Measurements from ENCODE around the gene SPATA17. TPM values are rescaled to one million over a fixed set of nuclear protein-coding genes. Genes with fewer than 3 reads are reported as not detected.

The SPATA17 gene
- total RNA-seq, 1 experiment from 2014 or later, result 4.5 TPM

- no peak overlapping the region for H3K4me3 Mint-ChIP-seq (ENCODE audit: unreplicated experiment)
- peaks cover 12% of the 10 kb centered on the region for H3K27me3 Mint-ChIP-seq (ENCODE audit: insufficient read depth, unreplicated experiment)
- H3K4me1 Mint-ChIP-seq (ENCODE audit: insufficient read depth, unreplicated experiment), result no peaks in the 10 kb centered on the region
- ChIA-PET POLR2A (no interaction called here), CTCF (interaction anchor here (0.6 kb wide), 1 partner anchor 120 kb away, joined by 4 read pairs; no protein-coding TSS in a partner anchor)
- TF ChIP-seq, protein P1, sequence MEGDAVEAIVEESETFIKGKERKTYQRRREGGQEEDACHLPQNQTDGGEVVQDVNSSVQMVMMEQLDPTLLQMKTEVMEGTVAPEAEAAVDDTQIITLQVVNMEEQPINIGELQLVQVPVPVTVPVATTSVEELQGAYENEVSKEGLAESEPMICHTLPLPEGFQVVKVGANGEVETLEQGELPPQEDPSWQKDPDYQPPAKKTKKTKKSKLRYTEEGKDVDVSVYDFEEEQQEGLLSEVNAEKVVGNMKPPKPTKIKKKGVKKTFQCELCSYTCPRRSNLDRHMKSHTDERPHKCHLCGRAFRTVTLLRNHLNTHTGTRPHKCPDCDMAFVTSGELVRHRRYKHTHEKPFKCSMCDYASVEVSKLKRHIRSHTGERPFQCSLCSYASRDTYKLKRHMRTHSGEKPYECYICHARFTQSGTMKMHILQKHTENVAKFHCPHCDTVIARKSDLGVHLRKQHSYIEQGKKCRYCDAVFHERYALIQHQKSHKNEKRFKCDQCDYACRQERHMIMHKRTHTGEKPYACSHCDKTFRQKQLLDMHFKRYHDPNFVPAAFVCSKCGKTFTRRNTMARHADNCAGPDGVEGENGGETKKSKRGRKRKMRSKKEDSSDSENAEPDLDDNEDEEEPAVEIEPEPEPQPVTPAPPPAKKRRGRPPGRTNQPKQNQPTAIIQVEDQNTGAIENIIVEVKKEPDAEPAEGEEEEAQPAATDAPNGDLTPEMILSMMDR (IDR thresholded peaks at IDR 0.05; ENCODE audit: unreplicated experiment), result no peak
- no peak for DNase-seq (ENCODE audit: unreplicated experiment)
- no peak overlapping the region for H3K27ac Mint-ChIP-seq (ENCODE audit: low read depth, unreplicated experiment)
- H3K36me3 Mint-ChIP-seq (ENCODE audit: insufficient read depth, unreplicated experiment), result no peaks in the 10 kb centered on the region
- intact Hi-C loops (cut with micrococcal nuclease), result no loop called here
- no TSS peak for BruUV-seq (replicated peaks)
- no peaks in the 10 kb centered on the region for H3K9me3 Mint-ChIP-seq (ENCODE audit: unreplicated experiment)
These were observed 215.6 kb downstream of the SPATA17 start for GRCh38 chr1:217846733-217847132.

DNA sequence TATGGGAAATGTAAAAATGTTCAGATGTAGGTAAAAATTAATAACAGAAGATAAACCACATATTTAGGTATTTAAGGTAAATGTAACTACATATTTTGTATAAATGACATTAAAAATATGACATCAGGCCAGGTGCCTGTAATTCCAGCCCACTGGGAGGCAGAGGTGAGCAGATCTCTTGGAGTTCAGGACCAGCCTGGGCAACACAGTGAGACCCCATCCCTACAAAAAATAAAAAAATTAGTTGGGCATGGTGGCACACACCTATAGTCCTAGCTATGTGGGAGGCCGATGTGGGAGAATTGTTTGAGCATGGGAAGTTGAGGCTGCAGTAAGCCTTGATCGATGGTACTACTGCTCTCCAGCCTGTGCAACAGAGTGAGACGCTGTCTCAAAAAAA is 216.5 kb downstream of the SPATA17 start:
- BruUV-seq (replicated peaks), result no TSS peak
- POLR2A ChIA-PET, result interaction anchor here (1.7 kb wide), 1 partner anchor 12 kb away, joined by 4 read pairs; no protein-coding TSS in a partner anchor
- Mint-ChIP-seq H3K36me3 (ENCODE audit: insufficient read depth, unreplicated experiment) (no peaks in the 10 kb centered on the region), H3K4me3 (ENCODE audit: unreplicated experiment) (no peak overlapping the region), H3K4me1 (ENCODE audit: insufficient read depth, unreplicated experiment) (no peaks in the 10 kb centered on the region), H3K27ac (ENCODE audit: low read depth, unreplicated experiment) (no peak overlapping the region), H3K27me3 (ENCODE audit: insufficient read depth, unreplicated experiment) (peaks cover 12% of the 10 kb centered on the region), H3K9me3 (ENCODE audit: unreplicated experiment) (no peaks in the 10 kb centered on the region)
- TF ChIP-seq, protein P1 (IDR thresholded peaks at IDR 0.05; ENCODE audit: unreplicated experiment), result no peak
- DNase-seq (ENCODE audit: unreplicated experiment), result no peak
- intact Hi-C loops (cut with micrococcal nuclease), result no loop called here
- CTCF ChIA-PET, result no interaction called here

- Mint-ChIP-seq H3K36me3 (ENCODE audit: insufficient read depth, unreplicated experiment) (no peaks in the 10 kb centered on the region), H3K4me3 (ENCODE audit: unreplicated experiment) (no peak overlapping the region), H3K27ac (ENCODE audit: low read depth, unreplicated experiment) (no peak overlapping the region), H3K9me3 (ENCODE audit: unreplicated experiment) (peaks cover 19% of the 10 kb centered on the region), H3K27me3 (ENCODE audit: insufficient read depth, unreplicated experiment) (no peaks in the 10 kb centered on the region), H3K4me1 (ENCODE audit: insufficient read depth, unreplicated experiment) (no peaks in the 10 kb centered on the region)
- ChIA-PET POLR2A (interaction anchor here (0.8 kb wide), 1 partner anchor 8 kb away, joined by 3 read pairs; no protein-coding TSS in a partner anchor), CTCF (interaction anchor here (0.6 to 1.1 kb wide), 3 partner anchors 46 to 355 kb away, joined by 3 to 4 read pairs (median 4); no protein-coding TSS in a partner anchor)
- intact Hi-C loops (cut with micrococcal nuclease), result no loop called here
- no peak for DNase-seq (ENCODE audit: unreplicated experiment)
- BruUV-seq (replicated peaks), result no TSS peak
- TF ChIP-seq, protein P1 (IDR thresholded peaks at IDR 0.05; ENCODE audit: unreplicated experiment), result no peak
These were observed 225.3 kb downstream of the SPATA17 start for GRCh38 chr1:217856342-217857034.

GRCh38 chr1:217857061-217857460 is 225.9 kb downstream of the SPATA17 start:
- ChIA-PET POLR2A (interaction anchor here (0.8 kb wide), 1 partner anchor 8 kb away, joined by 3 read pairs; no protein-coding TSS in a partner anchor), CTCF (interaction anchor here (0.6 to 1.1 kb wide), 4 partner anchors 45 to 354 kb away, joined by 3 to 4 read pairs (median 4); no protein-coding TSS in a partner anchor)
- H3K27ac Mint-ChIP-seq (ENCODE audit: low read depth, unreplicated experiment), result no peak overlapping the region
- TF ChIP-seq, protein P1 (IDR thresholded peaks at IDR 0.05; ENCODE audit: unreplicated experiment), result no peak
- DNase-seq (ENCODE audit: unreplicated experiment), result no peak
- no peak overlapping the region for H3K4me3 Mint-ChIP-seq (ENCODE audit: unreplicated experiment)
- no peaks in the 10 kb centered on the region for H3K4me1 Mint-ChIP-seq (ENCODE audit: insufficient read depth, unreplicated experiment)
- H3K36me3 Mint-ChIP-seq (ENCODE audit: insufficient read depth, unreplicated experiment), result no peaks in the 10 kb centered on the region
- H3K9me3 Mint-ChIP-seq (ENCODE audit: unreplicated experiment), result peaks cover 19% of the 10 kb centered on the region
- no peaks in the 10 kb centered on the region for H3K27me3 Mint-ChIP-seq (ENCODE audit: insufficient read depth, unreplicated experiment)
- intact Hi-C loops (cut with micrococcal nuclease), result no loop called here
- BruUV-seq (replicated peaks), result no TSS peak
